Erythroblast (primary cell): ENCODE data around the gene CREB5.

Experiments used
- DNase-seq, 2 experiments: peaks; one replicate each; lab custom pipeline; 2025; lab: John Stamatoyannopoulos, UW
- GATA1 ChIP-seq: IDR thresholded peaks from 2 replicates; pipeline ENCODE4 v1.6.1; 2011; ENCODE audit warnings: low read depth, mild to moderate bottlenecking, control low read depth, low read length, moderate library complexity
- POLR2A ChIP-seq: IDR thresholded peaks from 2 replicates; pipeline ENCODE4 v1.6.1; 2011; ENCODE audit warnings: mild to moderate bottlenecking, low read length

Gene CREB5

GRCh38 chr7:28411876-28412662 is at the start of gene CREB5:
TSS of gene CREB5 (plus strand) at chr7:28412518. CDS start at chr7:28412915, 397 bp downstream.
- peak; percentile 9 to 11 for DNase-seq
- TF ChIP-seq POLR2A (no peak), GATA1 (no peak)

GRCh38 chr7:28362812-28363211 is 49.5 kb upstream of the CREB5 start:
- DNase-seq = no peak
- TF ChIP-seq GATA1 = no peak
- TF ChIP-seq POLR2A = no peak

- DNase-seq = peak; percentile 21 to 35
- TF ChIP-seq GATA1 (no peak), POLR2A (no peak)
These were observed 48.2 kb upstream of the CREB5 start for GRCh38 chr7:28364082-28364481.

- DNase-seq = no peak
These were observed 42.8 kb upstream of the CREB5 start for GRCh38 chr7:28369523-28369922.

GRCh38 chr7:28371846-28372245 is 40.5 kb upstream of the CREB5 start:
- TF ChIP-seq GATA1 (no peak), POLR2A (no peak)
- DNase-seq = no peak

More at GRCh38 chr7:28369523-28369922, 42.8 kb upstream of the CREB5 start:
- TF ChIP-seq POLR2A (no peak), GATA1 (no peak)

GRCh38 chr7:28373990-28374389 is 38.3 kb upstream of the CREB5 start:
- no peak for DNase-seq
- TF ChIP-seq GATA1 (no peak), POLR2A (no peak)

- no peak for TF ChIP-seq GATA1
- no peak for TF ChIP-seq POLR2A
- DNase-seq = no peak
These were observed 36.6 kb upstream of the CREB5 start for GRCh38 chr7:28375729-28376128.

GRCh38 chr7:28376634-28377033 is 35.7 kb upstream of the CREB5 start:
- no peak for DNase-seq
- TF ChIP-seq GATA1 = no peak
- no peak for TF ChIP-seq POLR2A

GRCh38 chr7:28378574-28379149 is 33.7 kb upstream of the CREB5 start:
- TF ChIP-seq POLR2A (no peak), GATA1 (no peak)
- no peak for DNase-seq

GRCh38 chr7:28381466-28381865 is 30.9 kb upstream of the CREB5 start:
- no peak for TF ChIP-seq GATA1
- no peak for TF ChIP-seq POLR2A
- no peak for DNase-seq

- TF ChIP-seq GATA1 (no peak), POLR2A (no peak)
These were observed 30.2 kb upstream of the CREB5 start for GRCh38 chr7:28382144-28382543.

GRCh38 chr7:28383975-28384374 is 28.3 kb upstream of the CREB5 start:
- DNase-seq = no peak
- TF ChIP-seq GATA1 = no peak
- no peak for TF ChIP-seq POLR2A

More at GRCh38 chr7:28382144-28382543, 30.2 kb upstream of the CREB5 start:
- DNase-seq = no peak

GRCh38 chr7:28389504-28390395 is 22.6 kb upstream of the CREB5 start:
- no peak for TF ChIP-seq GATA1
- no peak for TF ChIP-seq POLR2A
- DNase-seq = peak; percentile 60 to 72
